Epithelial cell of proximal tubule (primary cell): ENCODE measurements around the gene CABP1. TPM values are rescaled to one million over a fixed set of nuclear protein-coding genes. Genes with fewer than 3 reads are reported as not detected.

Experiments used
- DNase-seq: peaks from one replicate; pipeline ENCODE4 v3.0.0-alpha.2; 2011; ENCODE audit warnings: low read depth
- H3K4me3 ChIP-seq: 2 replicates; pipeline ENCODE4 v1.5.1; 2011; ENCODE audit warnings: low read depth, mild to moderate bottlenecking, low read length
- CTCF ChIP-seq: conservative IDR thresholded peaks from 2 replicates; pipeline ENCODE4 v1.5.1; 2012; ENCODE audit warnings: low read depth, mild to moderate bottlenecking, low read length
- total RNA-seq: library from RNA; depleted of rRNA; stranded (reverse); fragments of >200 nt; gene quantifications from 2 replicates; pipeline ENCODE4 v1.2.3, GENCODE V29; 2015

CABP1 gene
- total RNA-seq, 1 donor from 2014 or later, result 1.1 TPM

GRCh38 chr12:120700886-120701285, 60.5 kb downstream of the CABP1 start:
- DNase-seq, result no peak
- H3K4me3 ChIP-seq, result no peak overlapping the region
- TF ChIP-seq CTCF, result no peak

GRCh38 chr12:120702637-120703036, 62.2 kb downstream of the CABP1 start:
- no peak for DNase-seq
- TF ChIP-seq CTCF, result no peak

GRCh38 chr12:120703311-120703942, 63.0 kb downstream of the CABP1 start:
- no peak for DNase-seq
- no peak for TF ChIP-seq CTCF
- no peak overlapping the region for H3K4me3 ChIP-seq

More at GRCh38 chr12:120702637-120703036, 62.2 kb downstream of the CABP1 start:
- no peak overlapping the region for H3K4me3 ChIP-seq

- no peak overlapping the region for H3K4me3 ChIP-seq
- DNase-seq, result no peak
- no peak for TF ChIP-seq CTCF
Observed at GRCh38 chr12:120705618-120706017, 65.2 kb downstream of the CABP1 start.

- H3K4me3 ChIP-seq, result no peak overlapping the region
- DNase-seq, result no peak
- no peak for TF ChIP-seq CTCF
Observed at GRCh38 chr12:120706029-120706428, 65.6 kb downstream of the CABP1 start.

- no peak for DNase-seq
- no peak overlapping the region for H3K4me3 ChIP-seq
- TF ChIP-seq CTCF, result no peak
Observed at GRCh38 chr12:120708651-120709050, 68.2 kb downstream of the CABP1 start.

- TF ChIP-seq CTCF, result no peak
- peak within 1 kb of the TSS; percentile 79 for H3K4me3 ChIP-seq
- no peak for DNase-seq
Observed at GRCh38 chr12:120710031-120710804, 69.8 kb downstream of the CABP1 start, which contains the start of gene UNC119B. UNC119B (plus strand) TSS chr12:120710458; CDS start chr12:120710475, 17 bp downstream.
